GM23338 (cell line): Measurements from ENCODE around the gene IRGC. TPM values are rescaled to one million over a fixed set of nuclear protein-coding genes. Genes with fewer than 3 reads are reported as not detected.

Experiments
- ATAC-seq: fragments of 200-7000 bp; cut with Tn5 transposase; 3 replicates; pipeline ENCODE4 v1.9.1; 2020
- DNase-seq: peaks from one replicate; pipeline ENCODE4 v3.0.0-alpha.2; 2015; ENCODE audit warnings: low spot score
- H2AFZ ChIP-seq: fragments of 200-600 bp; sonication (generic); 2 replicates; pipeline ENCODE4 v1.8.0; 2016; ENCODE audit warnings: antibody characterized with exemption, mild to moderate bottlenecking, moderate library complexity
- H3F3A ChIP-seq: fragments of 200-600 bp; sonication (generic); replicated peaks from 2 replicates; pipeline ENCODE4 v1.8.0; 2017; ENCODE audit warnings: antibody characterized with exemption, mixed run types, low read depth
- H3K27ac ChIP-seq: fragments of 200-600 bp; sonication (generic); 2 replicates; pipeline ENCODE4 v1.6.1; 2016; ENCODE audit warnings: low read depth
- H3K27me3 ChIP-seq: fragments of 200-600 bp; sonication (generic); 2 replicates; pipeline ENCODE4 v1.8.0; 2016; ENCODE audit warnings: mild to moderate bottlenecking, mixed run types, moderate library complexity; ENCODE audit not compliant: insufficient read depth
- H3K36me3 ChIP-seq: fragments of 200-600 bp; sonication (generic); 2 replicates; pipeline ENCODE4 v1.8.0; 2016; ENCODE audit warnings: mild to moderate bottlenecking; ENCODE audit not compliant: insufficient read depth
- H3K4me1 ChIP-seq: fragments of 200-600 bp; sonication (generic); 2 replicates; pipeline ENCODE4 v1.8.0; 2016; ENCODE audit warnings: mild to moderate bottlenecking, moderate library complexity; ENCODE audit not compliant: insufficient read depth
- H3K4me2 ChIP-seq: fragments of 200-600 bp; sonication (generic); 2 replicates; pipeline ENCODE4 v1.7.1; 2017; ENCODE audit warnings: mixed run types
- H3K4me3 ChIP-seq: fragments of 200-600 bp; sonication (generic); 2 replicates; pipeline ENCODE4 v1.6.1; 2016; ENCODE audit warnings: mixed run types
- H3K79me2 ChIP-seq: fragments of 200-600 bp; sonication (generic); replicated peaks from 2 replicates; pipeline ENCODE4 v1.8.0; 2017; ENCODE audit warnings: mild to moderate bottlenecking; ENCODE audit not compliant: insufficient read depth
- H3K9me2 ChIP-seq: fragments of 200-600 bp; sonication (generic); 2 replicates; pipeline ENCODE4 v1.8.0; 2017; ENCODE audit not compliant: insufficient read depth
- H4K20me1 ChIP-seq: fragments of 200-600 bp; sonication (generic); replicated peaks from 2 replicates; pipeline ENCODE4 v1.8.0; 2017; ENCODE audit warnings: mild to moderate bottlenecking; ENCODE audit not compliant: insufficient read depth
- H3K27ac Mint-ChIP-seq: 2 replicates; pipeline ENCODE4 v1.8.0; 2020; ENCODE audit warnings: inconsistent platforms, mild to moderate bottlenecking, moderate library complexity, mixed read lengths
- H3K27me3 Mint-ChIP-seq: 3 replicates; pipeline ENCODE4 v1.8.0; 2022; ENCODE audit warnings: low read depth, mild to moderate bottlenecking, moderate library complexity, mixed read lengths, inconsistent platforms; ENCODE audit not compliant: insufficient read depth, poor library complexity
- H3K36me3 Mint-ChIP-seq: 3 replicates; pipeline ENCODE4 v1.8.0; 2021; ENCODE audit warnings: low read depth, mild to moderate bottlenecking, inconsistent platforms, moderate library complexity, mixed read lengths
- H3K4me1 Mint-ChIP-seq: 3 replicates; pipeline ENCODE4 v1.8.0; 2020; ENCODE audit warnings: mild to moderate bottlenecking, inconsistent platforms, mixed read lengths
- H3K4me3 Mint-ChIP-seq: 3 replicates; pipeline ENCODE4 v1.8.0; 2021; ENCODE audit warnings: moderate library complexity, mild to moderate bottlenecking, inconsistent platforms, mixed read lengths
- H3K9me3 Mint-ChIP-seq: 3 replicates; pipeline ENCODE4 v1.8.0; 2020; ENCODE audit warnings: moderate library complexity, mild to moderate bottlenecking, inconsistent platforms, mixed read lengths
- CTCF ChIP-seq, 2 experiments: fragments of 200-600 bp in 1 of 2; sonication (generic) in 1 of 2; conservative IDR thresholded peaks; 2 replicates each; pipeline versions ENCODE4 v1.5.1 to v1.6.1; 2016 to 2017; ENCODE audit warnings: antibody characterized with exemption in 2 of 2, low read depth in 2 of 2, mild to moderate bottlenecking in 2 of 2, moderate library complexity in 1 of 2
- ETS1 ChIP-seq: IDR thresholded peaks from 2 replicates; pipeline ENCODE4 v1.6.1; 2016; ENCODE audit warnings: antibody characterized with exemption
- EZH2 ChIP-seq: fragments of 200-600 bp; sonication (generic); IDR thresholded peaks from one replicate; pipeline ENCODE4 v1.8.0; 2017; ENCODE audit warnings: antibody characterized with exemption, mild to moderate bottlenecking, low read depth; ENCODE audit not compliant: unreplicated experiment
- JUNB ChIP-seq: IDR thresholded peaks from one replicate; pipeline ENCODE4 v1.6.1; 2016; ENCODE audit warnings: antibody characterized with exemption; ENCODE audit not compliant: unreplicated experiment
- NANOG ChIP-seq: IDR thresholded peaks from 2 replicates; pipeline ENCODE4 v1.6.1; 2016; ENCODE audit warnings: antibody characterized with exemption, borderline replicate concordance
- POLR2AphosphoS5 ChIP-seq: IDR thresholded peaks from 2 replicates; pipeline ENCODE4 v1.6.1; 2016; ENCODE audit warnings: antibody characterized with exemption, low read depth
- REST ChIP-seq: IDR thresholded peaks from one replicate; pipeline ENCODE4 v1.6.1; 2018; ENCODE audit warnings: antibody characterized with exemption; ENCODE audit not compliant: unreplicated experiment
- ZNF331 ChIP-seq: fragments of 250-450 bp; sonication (Bioruptor Pico); IDR thresholded peaks from 2 replicates; pipeline ENCODE4 v1.5.0; 2020; ENCODE audit warnings: low read depth, mild to moderate bottlenecking, moderate library complexity
- polyA plus RNA-seq: library from polyadenylated mRNA; unstranded; fragments of >200 nt; fragmentation: Nextera tagmentation; extraction: Ambion mirVana; gene quantifications from 2 replicates; pipeline ENCODE4 v1.2.1, GENCODE V29; 2016
- total RNA-seq: library from RNA; depleted of rRNA; stranded (reverse); fragments of >200 nt; shearing (Covaris generic); gene quantifications from 2 replicates; pipeline ENCODE4 v1.2.3, GENCODE V29; 2014

IRGC gene
- total and polyA plus RNA-seq, 2 experiments from 2014 or later = not detected

- TF ChIP-seq CTCF (conservative IDR thresholded peaks at IDR 0.05; ENCODE audit: low read depth in 2 of 2) (no peak), NANOG (no peak), REST (no peak)
Observed at GRCh38 chr19:43751466-43752220, 35.8 kb downstream of the IRGC start (continued).

GRCh38 chr19:43752287-43752875 is 36.5 kb downstream of the IRGC start:
- H3K4me3 ChIP-seq = no peak overlapping the region
- H3K9me2 ChIP-seq = no peaks in the 10 kb centered on the region
- H3K9me3 Mint-ChIP-seq = no peaks in the 10 kb centered on the region; the same call in 2 of the 3 replicates
- no peak overlapping the region for H3K4me3 Mint-ChIP-seq
- no peak overlapping the region for H3K27ac ChIP-seq
- no peaks in the 10 kb centered on the region; the same call in 1 of the 2 replicates for H3K36me3 ChIP-seq
- no peaks in the 10 kb centered on the region; the same call in 1 of the 2 replicates for H4K20me1 ChIP-seq
- DNase-seq (no peak), ATAC-seq (no peak)
- H3K27ac Mint-ChIP-seq = no peak overlapping the region
- 0 out of 2 replicates have a peak, but pooled peaks cover 6% of the 10 kb centered on the region for H3F3A ChIP-seq
- peaks cover 6% of the 10 kb centered on the region; the same call in 2 of the 3 replicates for H3K4me1 Mint-ChIP-seq
- peaks cover 23% of the 10 kb centered on the region for H3K79me2 ChIP-seq
- no peak overlapping the region for H2AFZ ChIP-seq
- H3K27me3 ChIP-seq = no peaks in the 10 kb centered on the region
- peaks cover 45% of the 10 kb centered on the region for H3K36me3 Mint-ChIP-seq
- H3K4me2 ChIP-seq = no peak overlapping the region
- peaks cover 6% of the 10 kb centered on the region; the same call in 1 of the 2 replicates for H3K4me1 ChIP-seq
- H3K27me3 Mint-ChIP-seq = peaks cover 20% of the 10 kb centered on the region
- TF ChIP-seq REST (no peak), ZNF331 (CRISPR knock-in tag) (no peak), EZH2 (no peak), ETS1 (no peak), POLR2AphosphoS5 (no peak), JUNB (no peak), NANOG (no peak)
